SK-N-SH (cell line): Measurements from ENCODE around the gene ZSWIM3. TPM values are rescaled to one million over a fixed set of nuclear protein-coding genes. Genes with fewer than 3 reads are reported as not detected.

Experiments
- CTCF ChIA-PET: fragments of 300-600, 350-600 bp; formaldehyde crosslinking; extraction: SDS; loops from one replicate; lab custom pipeline; 2021; lab: Yijun Ruan, JAX
- POLR2A ChIA-PET: fragments of 350-600 bp; sonication (Branson Sonifier 250); formaldehyde crosslinking; extraction: SDS; loops from one replicate; lab custom pipeline; 2020; ENCODE audit warnings: antibody characterized with exemption, inconsistent platforms; lab: Yijun Ruan, JAX
- DNase-seq: peaks from one replicate; pipeline ENCODE4 v3.0.0; 2012
- H2AFZ ChIP-seq: fragments of 200-600 bp; sonication (generic); 2 replicates; pipeline ENCODE4 v1.8.1; 2016; ENCODE audit warnings: antibody characterized with exemption, mild to moderate bottlenecking, low read depth
- H3F3A ChIP-seq: fragments of 200-600 bp; sonication (generic); replicated peaks from 2 replicates; pipeline ENCODE3; 2016; ENCODE audit warnings: antibody characterized with exemption, mild to moderate bottlenecking; ENCODE audit not compliant: insufficient read depth
- H3K27ac ChIP-seq, 2 experiments: fragments of 200-500 bp in 1 of 2; fragments of 200-600 bp in 1 of 2; sonication (Bioruptor generic) in 1 of 2; sonication (generic), shearing (Covaris generic) in 1 of 2; 2 replicates each; pipeline versions ENCODE4 v1.5.1 to v1.6.1; 2014 to 2016; ENCODE audit warnings: low read depth in 2 of 2, inconsistent platforms in 1 of 2, low read length in 1 of 2, mild to moderate bottlenecking in 1 of 2, mixed read lengths in 1 of 2
- H3K27me3 ChIP-seq: fragments of 200-600 bp; sonication (generic), shearing (Covaris generic); 2 replicates; pipeline ENCODE4 v1.6.1; 2016; ENCODE audit warnings: mixed run types; ENCODE audit not compliant: insufficient read depth
- H3K36me3 ChIP-seq, 2 experiments: fragments of 200-500 bp in 1 of 2; fragments of 200-600 bp in 1 of 2; sonication (Bioruptor generic) in 1 of 2; sonication (generic) in 1 of 2; replicated peaks in 1 of 2; 2 replicates each; pipeline versions ENCODE3 to v1.5.1; 2014 to 2016; ENCODE audit warnings: low read length in 1 of 2, mild to moderate bottlenecking in 1 of 2; ENCODE audit not compliant: insufficient read depth in 2 of 2, control insufficient read depth in 1 of 2
- H3K4me1 ChIP-seq, 2 experiments: fragments of 200-500 bp in 1 of 2; fragments of 200-600 bp in 1 of 2; sonication (Bioruptor generic) in 1 of 2; sonication (generic), shearing (Covaris generic) in 1 of 2; 2 replicates each; pipeline versions ENCODE4 v1.5.1 to v1.6.1; 2014 to 2016; ENCODE audit warnings: low read depth in 1 of 2, low read length in 1 of 2, mixed run types in 1 of 2; ENCODE audit not compliant: insufficient read depth in 2 of 2, control insufficient read depth in 1 of 2
- H3K4me2 ChIP-seq: fragments of 200-600 bp; sonication (generic), shearing (Covaris generic); 2 replicates; pipeline ENCODE4 v1.6.1; 2017; ENCODE audit warnings: mixed run types
- H3K4me3 ChIP-seq, 2 experiments: fragments of 200-500 bp in 1 of 2; fragments of 200-600 bp in 1 of 2; sonication (Bioruptor generic) in 1 of 2; sonication (generic), shearing (Covaris generic) in 1 of 2; 2 replicates each; pipeline versions ENCODE4 v1.5.1 to v1.8.1; 2014 to 2016; ENCODE audit warnings: low read depth in 2 of 2, inconsistent platforms in 1 of 2, low read length in 1 of 2, mild to moderate bottlenecking in 1 of 2, mixed read lengths in 1 of 2, moderate library complexity in 1 of 2
- H3K79me2 ChIP-seq: fragments of 200-600 bp; sonication (generic); 2 replicates; pipeline ENCODE4 v1.8.1; 2017; ENCODE audit warnings: mild to moderate bottlenecking; ENCODE audit not compliant: insufficient read depth
- H3K9ac ChIP-seq: fragments of 200-600 bp; sonication (generic); 2 replicates; pipeline ENCODE4 v1.6.1; 2017; ENCODE audit warnings: mixed run types
- H3K9me2 ChIP-seq: fragments of 200-600 bp; sonication (generic); 2 replicates; pipeline ENCODE4 v1.6.1; 2017; ENCODE audit warnings: mixed run types
- H3K9me3 ChIP-seq: fragments of 200-600 bp; sonication (generic); 2 replicates; pipeline ENCODE4 v1.6.1; 2017; ENCODE audit warnings: mixed run types, mild to moderate bottlenecking, moderate library complexity
- H4K20me1 ChIP-seq: fragments of 200-600 bp; sonication (generic); 2 replicates; pipeline ENCODE4 v1.6.1; 2017; ENCODE audit warnings: mild to moderate bottlenecking, mixed run types; ENCODE audit not compliant: insufficient read depth
- ELF1 ChIP-seq: IDR thresholded peaks from 2 replicates; pipeline ENCODE4 v1.4.0; 2012
- EP300 ChIP-seq, 2 experiments: IDR thresholded peaks; 2 replicates each; pipeline versions ENCODE4 v1.4.0 to v1.6.1; 2012; ENCODE audit warnings: borderline replicate concordance in 1 of 2, low read depth in 1 of 2, low read length in 1 of 2
- EZH2phosphoT487 ChIP-seq: fragments of 200-600 bp; sonication (generic); IDR thresholded peaks from 2 replicates; pipeline ENCODE4 v1.6.1; 2017; ENCODE audit warnings: low read depth, mixed run types, mild to moderate bottlenecking, antibody characterized with exemption, moderate library complexity, borderline replicate concordance
- FOXM1 ChIP-seq: IDR thresholded peaks from 2 replicates; pipeline ENCODE4 v1.4.0; 2012; ENCODE audit warnings: low read depth, mild to moderate bottlenecking
- JUND ChIP-seq: IDR thresholded peaks from 2 replicates; pipeline ENCODE4 v1.4.0; 2012
- MAX ChIP-seq: IDR thresholded peaks from 2 replicates; pipeline ENCODE4 v1.4.0; 2012; ENCODE audit warnings: low read depth
- RAD21 ChIP-seq: IDR thresholded peaks from 2 replicates; pipeline ENCODE4 v1.6.1; 2012; ENCODE audit warnings: mild to moderate bottlenecking, low read length
- REST ChIP-seq: IDR thresholded peaks from 2 replicates; pipeline ENCODE4 v1.6.1; 2012; ENCODE audit warnings: mild to moderate bottlenecking, low read depth, low read length, moderate library complexity
- SMC3 ChIP-seq: IDR thresholded peaks from 2 replicates; pipeline ENCODE4 v1.6.1; 2012; ENCODE audit warnings: low read depth, low read length, improper control_type of control experiment
- WGBS: methylation state at CpG from one replicate; pipeline ENCODE4 v1.1.6; 2017; ENCODE audit warnings: low lambda C conversion rate; 5-methylcytosine and 5-hydroxymethylcytosine counted together
- polyA plus RNA-seq, 3 experiments: library from polyadenylated mRNA; depleted of rRNA; stranded (reverse); fragments of >200 nt; gene quantifications; 2 replicates each; pipeline ENCODE4 v1.2.3, GENCODE V29; 2012

Gene ZSWIM3
- polyA plus RNA-seq, 1 of the 3 experiments (the other 2 are of a cell fraction): 2.3 TPM

- no peaks in the 10 kb centered on the region for H3K27me3 ChIP-seq
- peaks cover 10% of the 10 kb centered on the region for H3K79me2 ChIP-seq
- TF ChIP-seq MAX: no peak
- TF ChIP-seq RAD21: no peak
- TF ChIP-seq EZH2phosphoT487: no peak
- TF ChIP-seq ELF1: no peak
- TF ChIP-seq REST: no peak
- TF ChIP-seq SMC3: no peak
- TF ChIP-seq EP300 (IDR thresholded peaks at IDR 0.05; ENCODE audit: borderline replicate concordance in 1 of 2, low read depth in 1 of 2, low read length in 1 of 2): no peak
- no peak for TF ChIP-seq FOXM1
- no peak overlapping the region for H3K27ac ChIP-seq
- ChIA-PET CTCF (interaction anchor here (0.9 to 2.0 kb wide), 2 partner anchors 16 to 18 kb away, joined by 3 to 8 read pairs; no protein-coding TSS in a partner anchor), POLR2A (interaction anchor here (1.1 to 1.3 kb wide), 2 partner anchors 8 to 11 kb away, joined by 3 to 4 read pairs; no protein-coding TSS in a partner anchor)
- no peak overlapping the region for H3K9ac ChIP-seq
- peaks cover 30% of the 10 kb centered on the region in 2 experiments for H3K36me3 ChIP-seq
- peaks cover 7 to 8% of the 10 kb centered on the region in 2 experiments; a peak in 1 of 4 replicates for H3K4me1 ChIP-seq
- no peak overlapping the region for H2AFZ ChIP-seq
- no peak overlapping the region for H3K4me2 ChIP-seq
- no peak overlapping the region for H3K4me3 ChIP-seq
- peaks cover 12% of the 10 kb centered on the region for H3F3A ChIP-seq
- no peaks in the 10 kb centered on the region; the same call in 1 of the 2 replicates for H4K20me1 ChIP-seq
- DNase-seq: no peak
- H3K9me3 ChIP-seq: no peaks in the 10 kb centered on the region
- WGBS: 100% methylated on average over 2 of the region's 2 CpGs
- H3K9me2 ChIP-seq: no peaks in the 10 kb centered on the region
Measured at GRCh38 chr20:45908084-45908483, 50.7 kb downstream of the ZSWIM3 start.

GRCh38 chr20:45909336-45909808 lies 52.0 kb downstream of the ZSWIM3 start:
- H3K4me3 ChIP-seq: no peak overlapping the region
- 91% methylated on average over 9 of the region's 12 CpGs for WGBS
- ChIA-PET POLR2A (interaction anchor here (1.0 to 3.2 kb wide), 2 partner anchors 25 to 121 kb away, joined by 3 to 46 read pairs; partner anchors contain the start of gene PCIF1), CTCF (interaction anchor here (1.1 to 2.0 kb wide), 4 partner anchors 17 to 75 kb away, joined by 3 to 13 read pairs (median 4); partner anchors contain the start of genes CTSA and NEURL2)
- no peak overlapping the region for H3K9ac ChIP-seq
- H3K4me1 ChIP-seq: peaks cover 7 to 8% of the 10 kb centered on the region in 2 experiments; a peak in 1 of 4 replicates
- H3K79me2 ChIP-seq: peaks cover 10% of the 10 kb centered on the region
- H3K4me2 ChIP-seq: 0 out of 2 replicates have a peak overlapping the region, but pooled peaks have one; percentile 55
- H3K36me3 ChIP-seq: peaks cover 21 to 24% of the 10 kb centered on the region in 2 experiments
- no peaks in the 10 kb centered on the region for H3K9me2 ChIP-seq
- no peak for TF ChIP-seq JUND
- TF ChIP-seq MAX: no peak
- TF ChIP-seq, all 33 proteins: peak for 0
- Histone ChIP-seq H3K27ac (no peak overlapping the region), H3F3A (peaks cover 9% of the 10 kb centered on the region), H2AFZ (no peak overlapping the region), H3K9me3 (no peaks in the 10 kb centered on the region), H3K27me3 (no peaks in the 10 kb centered on the region), H4K20me1 (no peaks in the 10 kb centered on the region; the same call in 1 of the 2 replicates)
- DNase-seq: no peak
